Measurements from ENCODE around the gene PER3. TPM values are rescaled to one million over a fixed set of nuclear protein-coding genes. Genes with fewer than 3 reads are reported as not detected.

Gene PER3
- polyA plus RNA-seq, 1 donor (not counting 4 experiments of a cell fraction or from before 2014, with no cell fraction given) = 7.0 TPM

DNA sequence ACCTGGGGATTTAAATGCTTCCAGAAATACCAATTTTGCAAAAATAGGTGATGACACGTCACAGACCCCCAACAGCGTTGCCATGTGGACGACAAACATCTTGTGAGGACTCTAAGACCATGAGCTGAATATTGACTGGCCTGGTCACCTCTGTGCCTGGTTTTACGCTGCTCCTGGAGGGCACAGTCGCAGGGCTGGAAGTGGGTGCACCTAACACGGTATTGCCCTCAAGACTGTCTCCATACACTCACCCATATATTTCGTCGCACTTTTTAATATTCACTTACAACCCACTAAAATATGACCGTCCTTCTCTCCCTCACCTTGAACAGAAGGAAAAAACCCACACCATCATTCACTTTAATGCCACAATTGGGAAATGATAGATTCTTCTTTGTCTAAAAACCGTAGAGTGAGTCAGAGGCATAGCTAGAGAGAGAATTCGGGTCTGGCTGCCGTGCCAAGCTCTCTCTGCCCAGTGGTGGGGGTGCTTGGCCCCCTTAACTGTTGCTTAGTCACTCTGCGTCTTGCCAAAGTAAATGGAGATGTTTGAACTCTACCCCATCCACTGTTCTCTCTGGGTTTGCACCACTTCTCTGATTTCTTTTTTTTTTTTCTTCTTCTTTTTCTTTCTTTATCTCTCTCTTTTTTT, 109.6 kb downstream of the PER3 start:
- Histone ChIP-seq H3K27me3 (ENCODE audit: control insufficient read depth, extremely low read depth, insufficient read depth, low read length) (peaks cover 2% of the 10 kb centered on the region), H3K79me2 (ENCODE audit: control insufficient read depth, insufficient read depth, low read length) (no peaks in the 10 kb centered on the region), H3K9ac (ENCODE audit: control insufficient read depth, extremely low read depth, insufficient read depth, low read length) (no peak overlapping the region), H3K4me2 (ENCODE audit: control insufficient read depth, extremely low read depth, insufficient read depth, low read depth, low read length) (no peak overlapping the region), H3K4me1 (ENCODE audit: control insufficient read depth, extremely low read depth, insufficient read depth, low read length) (no peaks in the 10 kb centered on the region), H4K20me1 (ENCODE audit: control insufficient read depth, extremely low read depth, insufficient read depth, low read length) (no peaks in the 10 kb centered on the region), H3K9me1 (ENCODE audit: control insufficient read depth, extremely low read depth, insufficient read depth, low read length) (no peaks in the 10 kb centered on the region), H3K27ac (ENCODE audit: control insufficient read depth, insufficient read depth, low read length) (no peak overlapping the region), H2AFZ (ENCODE audit: control insufficient read depth, low read length) (no peak overlapping the region), H3K9me3 (ENCODE audit: control insufficient read depth, low read depth, low read length) (no peaks in the 10 kb centered on the region), H3K36me3 (ENCODE audit: control insufficient read depth in 2 of 2, extremely low read depth in 1 of 2, insufficient read depth in 2 of 2, low read length in 2 of 2) (no peaks in the 10 kb centered on the region), H3K4me3 (ENCODE audit: control insufficient read depth in 2 of 3, extremely low read depth in 1 of 3, insufficient read depth in 2 of 3, low read depth in 1 of 3, low read length in 3 of 3) (no peak overlapping the region)
- dilution Hi-C loops (cut with MboI; ENCODE audit: extremely low pct_ligation_motif_present, low sequenced_read_pairs) = no loop called here
- TF ChIP-seq EZH2 (IDR thresholded peaks at IDR 0.05; ENCODE audit: low read length) = no peak
- TF ChIP-seq, protein P1, sequence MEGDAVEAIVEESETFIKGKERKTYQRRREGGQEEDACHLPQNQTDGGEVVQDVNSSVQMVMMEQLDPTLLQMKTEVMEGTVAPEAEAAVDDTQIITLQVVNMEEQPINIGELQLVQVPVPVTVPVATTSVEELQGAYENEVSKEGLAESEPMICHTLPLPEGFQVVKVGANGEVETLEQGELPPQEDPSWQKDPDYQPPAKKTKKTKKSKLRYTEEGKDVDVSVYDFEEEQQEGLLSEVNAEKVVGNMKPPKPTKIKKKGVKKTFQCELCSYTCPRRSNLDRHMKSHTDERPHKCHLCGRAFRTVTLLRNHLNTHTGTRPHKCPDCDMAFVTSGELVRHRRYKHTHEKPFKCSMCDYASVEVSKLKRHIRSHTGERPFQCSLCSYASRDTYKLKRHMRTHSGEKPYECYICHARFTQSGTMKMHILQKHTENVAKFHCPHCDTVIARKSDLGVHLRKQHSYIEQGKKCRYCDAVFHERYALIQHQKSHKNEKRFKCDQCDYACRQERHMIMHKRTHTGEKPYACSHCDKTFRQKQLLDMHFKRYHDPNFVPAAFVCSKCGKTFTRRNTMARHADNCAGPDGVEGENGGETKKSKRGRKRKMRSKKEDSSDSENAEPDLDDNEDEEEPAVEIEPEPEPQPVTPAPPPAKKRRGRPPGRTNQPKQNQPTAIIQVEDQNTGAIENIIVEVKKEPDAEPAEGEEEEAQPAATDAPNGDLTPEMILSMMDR (optimal IDR thresholded peaks at IDR 0.05 in 1 of 3, IDR thresholded peaks at IDR 0.05 in 1 of 3, conservative IDR thresholded peaks at IDR 0.05 in 1 of 3; ENCODE audit: extremely low read depth in 1 of 3, insufficient read depth in 2 of 3, low read length in 3 of 3) = no peak
- DNase-seq (ENCODE audit: low read depth, low spot score) (no peak), FAIRE-seq (no peak)

Other genes starting within 250 kb of the PER3 start
- gene VAMP3, start 13.0 kb upstream of the PER3 start, polyA plus RNA-seq = 169 to 219 TPM (median 200 TPM) in 3 replicates
- gene UTS2, start 68.8 kb downstream of the PER3 start, polyA plus RNA-seq = not detected in 3 replicates
- gene TNFRSF9, start 156.5 kb downstream of the PER3 start, polyA plus RNA-seq = 0.03 to 0.06 TPM in 2 of 3 replicates, not detected in the other
- gene PARK7, start 177.4 kb downstream of the PER3 start, polyA plus RNA-seq = 296 to 502 TPM (median 471 TPM) in 3 replicates
- gene ERRFI1, start 242.0 kb downstream of the PER3 start, polyA plus RNA-seq = 75.7 to 130 TPM (median 97.0 TPM) in 3 replicates